Endothelial cell (in vitro differentiated cells): ENCODE measurements around the gene IQCF5. TPM values are rescaled to one million over a fixed set of nuclear protein-coding genes. Genes with fewer than 3 reads are reported as not detected.

Source experiments
- DNase-seq: peaks from one replicate; pipeline ENCODE4 v3.0.0; 2021; ENCODE audit warnings: low spot score
- H3K27ac Mint-ChIP-seq: one replicate; pipeline ENCODE4 v1.8.0; 2021; ENCODE audit warnings: mixed read lengths, inconsistent platforms; ENCODE audit not compliant: unreplicated experiment
- H3K27me3 Mint-ChIP-seq: one replicate; pipeline ENCODE4 v1.8.0; 2021; ENCODE audit warnings: mild to moderate bottlenecking, moderate library complexity, mixed read lengths, inconsistent platforms; ENCODE audit not compliant: unreplicated experiment
- H3K36me3 Mint-ChIP-seq: one replicate; pipeline ENCODE4 v1.8.0; 2021; ENCODE audit warnings: mild to moderate bottlenecking, low read depth, mixed read lengths, inconsistent platforms; ENCODE audit not compliant: unreplicated experiment
- H3K4me1 Mint-ChIP-seq: one replicate; pipeline ENCODE4 v1.8.0; 2021; ENCODE audit warnings: mild to moderate bottlenecking, mixed read lengths, inconsistent platforms; ENCODE audit not compliant: unreplicated experiment
- H3K4me3 Mint-ChIP-seq: one replicate; pipeline ENCODE4 v1.8.0; 2021; ENCODE audit warnings: mild to moderate bottlenecking, mixed read lengths, inconsistent platforms; ENCODE audit not compliant: unreplicated experiment
- H3K9me3 Mint-ChIP-seq: one replicate; pipeline ENCODE4 v1.8.0; 2021; ENCODE audit warnings: mixed read lengths, inconsistent platforms; ENCODE audit not compliant: unreplicated experiment
- total RNA-seq: library from RNA; stranded (reverse); fragmentation: NEBNext Ultra II Directional; extraction: Animal tissue kit (Norgen Biotek cat#: 25700); gene quantifications from one replicate; pipeline ENCODE4 v1.2.1, GENCODE V29; 2021; ENCODE audit not compliant: unreplicated experiment
- TF ChIP-seq, protein P1 (sequence below): fragments of 200-600 bp; sonication (generic); IDR thresholded peaks from one replicate; pipeline ENCODE4 v1.5.0; 2021; ENCODE audit warnings: antibody characterized with exemption; ENCODE audit not compliant: unreplicated experiment

IQCF5 gene
- total RNA-seq, 1 donor from 2014 or later, result not detected

- H3K4me3 Mint-ChIP-seq, result no peak overlapping the region
- H3K36me3 Mint-ChIP-seq, result peaks cover 15% of the 10 kb centered on the region
- H3K4me1 Mint-ChIP-seq, result peaks cover 2% of the 10 kb centered on the region
- TF ChIP-seq, protein P1, sequence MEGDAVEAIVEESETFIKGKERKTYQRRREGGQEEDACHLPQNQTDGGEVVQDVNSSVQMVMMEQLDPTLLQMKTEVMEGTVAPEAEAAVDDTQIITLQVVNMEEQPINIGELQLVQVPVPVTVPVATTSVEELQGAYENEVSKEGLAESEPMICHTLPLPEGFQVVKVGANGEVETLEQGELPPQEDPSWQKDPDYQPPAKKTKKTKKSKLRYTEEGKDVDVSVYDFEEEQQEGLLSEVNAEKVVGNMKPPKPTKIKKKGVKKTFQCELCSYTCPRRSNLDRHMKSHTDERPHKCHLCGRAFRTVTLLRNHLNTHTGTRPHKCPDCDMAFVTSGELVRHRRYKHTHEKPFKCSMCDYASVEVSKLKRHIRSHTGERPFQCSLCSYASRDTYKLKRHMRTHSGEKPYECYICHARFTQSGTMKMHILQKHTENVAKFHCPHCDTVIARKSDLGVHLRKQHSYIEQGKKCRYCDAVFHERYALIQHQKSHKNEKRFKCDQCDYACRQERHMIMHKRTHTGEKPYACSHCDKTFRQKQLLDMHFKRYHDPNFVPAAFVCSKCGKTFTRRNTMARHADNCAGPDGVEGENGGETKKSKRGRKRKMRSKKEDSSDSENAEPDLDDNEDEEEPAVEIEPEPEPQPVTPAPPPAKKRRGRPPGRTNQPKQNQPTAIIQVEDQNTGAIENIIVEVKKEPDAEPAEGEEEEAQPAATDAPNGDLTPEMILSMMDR, result no peak
- H3K27me3 Mint-ChIP-seq, result peaks cover 2% of the 10 kb centered on the region
- DNase-seq, result no peak
- H3K9me3 Mint-ChIP-seq, result peaks cover 4% of the 10 kb centered on the region
- no peak overlapping the region for H3K27ac Mint-ChIP-seq
Measured at GRCh38 chr3:51830836-51831385, 44.5 kb downstream of the IQCF5 start.

- Mint-ChIP-seq H3K36me3 (peaks cover 15% of the 10 kb centered on the region), H3K9me3 (peaks cover 4% of the 10 kb centered on the region), H3K4me1 (peaks cover 2% of the 10 kb centered on the region), H3K27me3 (peaks cover 2% of the 10 kb centered on the region), H3K27ac (no peak overlapping the region), H3K4me3 (no peak overlapping the region)
- TF ChIP-seq, protein P1, result no peak
- no peak for DNase-seq
Measured at GRCh38 chr3:51830345-51830744, 45.1 kb downstream of the IQCF5 start.

DNA sequence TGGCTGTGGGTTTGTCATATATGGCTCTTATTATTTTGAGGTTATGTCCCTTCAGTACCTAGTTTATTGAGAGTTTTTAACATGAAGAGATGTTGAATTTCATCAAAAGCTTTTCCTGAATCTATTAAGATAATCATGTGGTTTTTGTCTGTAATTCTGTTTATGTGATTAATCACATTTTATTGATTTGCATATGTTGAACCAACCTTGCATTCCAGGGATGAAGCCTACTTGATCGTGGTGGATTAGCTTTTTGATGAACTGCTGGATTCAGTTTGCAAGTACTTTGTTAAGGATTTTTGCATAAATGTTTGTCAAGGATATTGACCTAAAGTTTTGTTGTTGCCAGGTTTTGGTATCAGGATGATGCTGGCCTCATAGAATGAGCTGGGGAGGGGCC lies 47.1 kb downstream of the IQCF5 start:
- H3K27me3 Mint-ChIP-seq, result peaks cover 4% of the 10 kb centered on the region
- H3K36me3 Mint-ChIP-seq, result peaks cover 15% of the 10 kb centered on the region
- H3K4me1 Mint-ChIP-seq, result peaks cover 2% of the 10 kb centered on the region
- no peak for DNase-seq
- H3K9me3 Mint-ChIP-seq, result peaks cover 4% of the 10 kb centered on the region
- H3K27ac Mint-ChIP-seq, result no peak overlapping the region
- no peak overlapping the region for H3K4me3 Mint-ChIP-seq
- TF ChIP-seq, protein P1, result no peak

Other genes starting within 250 kb of the IQCF5 start
- 23.8 TPM for gene TEX264, start 204.3 kb downstream of the IQCF5 start, total RNA-seq
- gene GRM2, start 168.5 kb downstream of the IQCF5 start, total RNA-seq, result 0.97 TPM
- gene IQCF6, start 96.4 kb downstream of the IQCF5 start, total RNA-seq, result not detected
- gene IQCF2, start 14.0 kb downstream of the IQCF5 start, total RNA-seq, result not detected
- not detected for gene IQCF1, start 27.8 kb upstream of the IQCF5 start, total RNA-seq
- gene RRP9, start 66.3 kb upstream of the IQCF5 start, total RNA-seq, result 20.6 TPM
- 4.6 TPM for gene PARP3, start 66.8 kb upstream of the IQCF5 start, total RNA-seq
- not detected for gene GPR62, start 79.8 kb upstream of the IQCF5 start, total RNA-seq
- gene PCBP4, start 91.9 kb upstream of the IQCF5 start, total RNA-seq, result 60.6 TPM
- 7.1 TPM for gene ABHD14B, start 98.4 kb upstream of the IQCF5 start, total RNA-seq
- 5.4 TPM for gene ABHD14A, start 99.5 kb upstream of the IQCF5 start, total RNA-seq
- gene ACY1, start 107.9 kb upstream of the IQCF5 start, total RNA-seq, result 19.8 TPM
- 925 TPM for gene RPL29, start 120.3 kb upstream of the IQCF5 start, total RNA-seq
- 21.7 TPM for gene DUSP7, start 181.0 kb upstream of the IQCF5 start, total RNA-seq